ENCODE measurements around the gene KCNJ10. TPM values are rescaled to one million over a fixed set of nuclear protein-coding genes. Genes with fewer than 3 reads are reported as not detected.
A peak's percentile ranks its signal among the peaks of the same experiment; 100 is the strongest.

The KCNJ10 gene
- total RNA-seq, 1 experiment from 2014 or later: not detected

GRCh38 chr1:159964144-159964543, 105.8 kb downstream of the KCNJ10 start:
- no peak for DNase-seq (ENCODE audit: low read depth)

GRCh38 chr1:159962176-159962575, 107.8 kb downstream of the KCNJ10 start:
- DNase-seq (ENCODE audit: low read depth): no peak

GRCh38 chr1:159961636-159962035, 108.3 kb downstream of the KCNJ10 start:
- no peak for DNase-seq (ENCODE audit: low read depth)

- DNase-seq (ENCODE audit: low read depth): peak; percentile 53
These were observed 109.1 kb downstream of the KCNJ10 start for GRCh38 chr1:159960721-159961381.

GRCh38 chr1:159959451-159959850, 110.5 kb downstream of the KCNJ10 start:
- no peak for DNase-seq (ENCODE audit: low read depth)

- no peak for DNase-seq (ENCODE audit: low read depth)
These were observed 111.1 kb downstream of the KCNJ10 start for GRCh38 chr1:159958719-159959380.

GRCh38 chr1:159957824-159958268, 112.1 kb downstream of the KCNJ10 start:
- no peak for DNase-seq (ENCODE audit: low read depth)

- DNase-seq (ENCODE audit: low read depth): no peak
These were observed 114.5 kb downstream of the KCNJ10 start for GRCh38 chr1:159955456-159955855.

- no peak for DNase-seq (ENCODE audit: low read depth)
These were observed 116.1 kb downstream of the KCNJ10 start, which contains the start of gene SLAMF9 for GRCh38 chr1:159953536-159954515. Gene SLAMF9 (minus strand): TSS chr1:159954237. CDS start chr1:159954137, 100 bp downstream.

GRCh38 chr1:159952932-159953331, 117.0 kb downstream of the KCNJ10 start:
- no peak for DNase-seq (ENCODE audit: low read depth)

- no peak for DNase-seq (ENCODE audit: low read depth)
These were observed 118.4 kb downstream of the KCNJ10 start for GRCh38 chr1:159951551-159951950.

GRCh38 chr1:159951016-159951415, 118.9 kb downstream of the KCNJ10 start:
- no peak for DNase-seq (ENCODE audit: low read depth)

- DNase-seq (ENCODE audit: low read depth): no peak
These were observed 120.0 kb downstream of the KCNJ10 start for GRCh38 chr1:159949981-159950381.

- DNase-seq (ENCODE audit: low read depth): no peak
These were observed 120.8 kb downstream of the KCNJ10 start for GRCh38 chr1:159949123-159949522.

Other genes with a start within 250 kb of the KCNJ10 start
- not detected in 2 replicates for gene SLAMF8, start 243.3 kb downstream of the KCNJ10 start, total RNA-seq (2014; rRNA removed)
- not detected in 2 replicates for gene VSIG8, start 207.5 kb downstream of the KCNJ10 start, total RNA-seq (2014; rRNA removed)
- gene CFAP45, start 170.0 kb downstream of the KCNJ10 start, total RNA-seq (2014; rRNA removed): 0.34 and 1.2 TPM in 2 replicates
- 294 and 366 TPM in 2 replicates for gene TAGLN2, start 144.7 kb downstream of the KCNJ10 start, total RNA-seq (2014; rRNA removed)
- gene IGSF9, start 124.5 kb downstream of the KCNJ10 start, total RNA-seq (2014; rRNA removed): not detected in 2 replicates
- not detected in 2 replicates for gene SLAMF9, start 115.9 kb downstream of the KCNJ10 start, total RNA-seq (2014; rRNA removed)
- gene PIGM, start 38.2 kb downstream of the KCNJ10 start, total RNA-seq (2014; rRNA removed): 4.3 and 5.4 TPM in 2 replicates
- gene KCNJ9, start 11.4 kb upstream of the KCNJ10 start, total RNA-seq (2014; rRNA removed): not detected in 2 replicates
- 21.7 and 22.2 TPM in 2 replicates for gene IGSF8, start 28.5 kb upstream of the KCNJ10 start, total RNA-seq (2014; rRNA removed)
- 1.3 and 1.4 TPM in 2 replicates for gene ATP1A2, start 45.6 kb upstream of the KCNJ10 start, total RNA-seq (2014; rRNA removed)
- not detected in 2 replicates for gene ATP1A4, start 81.4 kb upstream of the KCNJ10 start, total RNA-seq (2014; rRNA removed)
- gene CASQ1, start 120.4 kb upstream of the KCNJ10 start, total RNA-seq (2014; rRNA removed): not detected in 2 replicates
- gene PEA15, start 135.2 kb upstream of the KCNJ10 start, total RNA-seq (2014; rRNA removed): 150 and 200 TPM in 2 replicates
- 73.1 and 76.4 TPM in 2 replicates for gene DCAF8, start 192.4 kb upstream of the KCNJ10 start, total RNA-seq (2014; rRNA removed)
- gene PEX19, start 215.0 kb upstream of the KCNJ10 start, total RNA-seq (2014; rRNA removed): 81.8 and 83.7 TPM in 2 replicates

All from LHCN-M2 (cell line).